HG03469 (cell line): Measurements from ENCODE around the gene ITK.

Experiments
- ATAC-seq: cut with Tn5 transposase; IDR thresholded peaks from one replicate; pipeline ENCODE4 v1.9.1; 2021; ENCODE audit warnings: mild to moderate bottlenecking, moderate library complexity, moderate number of reproducible peaks; ENCODE audit not compliant: unreplicated experiment

The ITK gene

DNA sequence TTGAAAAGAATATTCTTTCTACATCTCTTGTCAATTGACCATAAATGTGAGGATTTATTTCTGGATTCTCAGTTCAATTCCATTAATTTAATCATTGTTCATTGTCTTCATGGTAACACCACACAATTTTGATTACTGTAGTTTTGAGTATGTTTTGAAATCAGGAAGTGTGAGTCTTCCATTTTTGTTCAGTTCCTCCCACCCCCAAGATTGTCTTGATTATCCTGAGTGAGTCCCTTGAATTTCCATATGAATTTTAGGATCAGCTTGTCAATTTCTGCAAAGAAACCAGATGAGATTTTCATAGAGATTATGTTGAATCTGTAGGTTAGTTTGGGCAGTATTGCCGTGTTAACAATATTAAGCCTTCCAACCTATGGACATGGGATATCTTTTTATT, 94.8 kb downstream of the ITK start:
- no peak for ATAC-seq

DNA sequence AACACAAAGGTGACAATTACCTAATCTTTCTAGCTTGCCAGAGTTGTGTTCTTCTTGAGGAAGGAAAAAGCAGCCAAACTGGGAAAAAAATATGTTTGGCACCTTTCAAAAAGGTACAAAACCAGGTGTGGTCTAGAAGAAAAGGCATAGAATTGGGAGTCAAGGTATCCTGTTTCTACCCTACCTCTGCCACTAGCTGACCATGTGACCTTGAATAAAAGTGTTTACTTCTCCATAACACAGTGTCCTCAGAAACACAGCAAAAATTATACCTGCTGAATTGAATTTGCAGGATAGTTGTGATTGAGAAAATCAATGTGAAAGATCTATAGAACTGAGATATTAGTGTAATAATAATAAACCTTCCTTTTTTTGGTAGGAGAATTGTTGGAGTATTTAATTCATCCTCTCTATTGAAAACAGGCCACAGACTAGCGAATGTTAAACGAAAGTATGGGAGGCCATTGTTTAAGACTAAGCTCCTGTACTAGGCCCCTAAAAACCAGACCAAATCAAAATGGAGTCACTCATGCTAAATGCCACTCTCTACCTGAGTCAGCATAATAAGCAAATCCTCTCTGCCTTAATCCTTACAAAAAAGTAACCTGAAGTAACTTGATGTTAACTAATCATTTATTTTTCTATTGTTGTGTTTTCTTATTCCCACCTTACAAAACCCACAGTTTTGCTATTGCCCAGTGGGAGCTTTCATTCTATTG, 97.8 kb downstream of the ITK start:
- ATAC-seq, result no peak

DNA sequence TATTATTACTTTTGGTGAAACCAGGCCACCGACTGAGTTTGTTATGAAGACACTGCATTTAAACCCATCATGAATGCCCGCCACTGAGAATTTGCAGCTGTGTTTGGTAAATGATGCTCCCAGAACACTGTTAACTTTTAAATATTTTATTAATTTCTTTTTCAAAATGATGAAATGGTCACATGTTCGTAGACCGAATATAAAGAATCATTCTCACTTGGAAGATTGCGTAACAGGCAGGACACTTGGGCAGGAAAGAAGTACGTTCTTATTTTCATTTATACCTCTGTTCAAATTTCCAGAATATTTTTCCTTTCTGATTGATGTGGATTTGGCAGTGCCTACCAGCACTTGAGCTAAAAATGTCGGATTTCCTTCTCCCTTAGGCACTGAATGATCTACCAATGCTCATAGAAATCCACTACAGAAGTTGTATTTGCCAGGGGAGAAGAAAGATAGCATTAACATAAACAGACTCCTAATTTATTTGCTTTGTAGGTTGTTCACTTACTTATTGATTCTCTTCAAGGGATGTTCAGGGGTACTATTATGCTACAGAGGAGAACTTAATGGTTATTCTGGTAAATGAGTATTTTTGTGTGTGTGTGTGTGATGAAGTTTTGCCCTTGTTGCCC, 99.1 kb downstream of the ITK start:
- ATAC-seq, result no peak

DNA sequence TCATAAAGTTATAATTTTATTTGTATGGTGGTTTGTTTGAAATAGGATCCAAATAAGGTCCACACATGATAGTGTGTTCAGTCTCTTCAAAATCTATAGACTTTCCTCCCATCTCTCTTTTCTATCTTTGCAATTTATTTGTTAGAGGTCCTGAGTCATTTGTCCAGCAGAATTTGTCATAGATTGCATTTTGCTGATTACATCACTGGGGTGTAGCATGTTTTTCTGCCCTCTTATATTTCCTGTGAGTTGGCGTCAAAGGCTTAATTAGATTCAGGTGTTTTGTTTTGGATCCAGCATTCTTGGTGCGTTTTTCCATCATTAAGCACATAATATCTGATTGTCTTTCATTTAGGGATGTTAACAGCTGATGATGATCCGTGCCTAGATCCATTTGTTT, 100.3 kb downstream of the ITK start:
- ATAC-seq, result no peak

DNA sequence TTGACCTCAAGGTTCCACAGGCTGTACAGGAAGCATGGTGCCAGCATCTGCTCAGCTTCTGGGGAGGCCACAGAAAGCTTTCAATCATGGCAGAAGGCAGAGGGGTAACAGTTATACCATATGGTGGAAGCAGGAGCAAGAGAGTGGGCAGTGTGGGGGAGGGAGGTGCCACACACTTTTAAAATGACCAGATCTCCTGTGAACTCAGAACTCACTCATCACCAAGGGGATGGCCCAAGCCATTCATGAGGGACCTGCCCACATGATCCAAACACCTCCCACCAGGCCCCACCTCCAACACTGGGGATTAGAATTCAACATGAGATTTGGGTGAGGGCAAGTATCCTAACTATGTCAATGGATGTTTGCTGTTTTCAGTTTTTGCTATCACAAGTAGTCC, 101.5 kb downstream of the ITK start:
- no peak for ATAC-seq

DNA sequence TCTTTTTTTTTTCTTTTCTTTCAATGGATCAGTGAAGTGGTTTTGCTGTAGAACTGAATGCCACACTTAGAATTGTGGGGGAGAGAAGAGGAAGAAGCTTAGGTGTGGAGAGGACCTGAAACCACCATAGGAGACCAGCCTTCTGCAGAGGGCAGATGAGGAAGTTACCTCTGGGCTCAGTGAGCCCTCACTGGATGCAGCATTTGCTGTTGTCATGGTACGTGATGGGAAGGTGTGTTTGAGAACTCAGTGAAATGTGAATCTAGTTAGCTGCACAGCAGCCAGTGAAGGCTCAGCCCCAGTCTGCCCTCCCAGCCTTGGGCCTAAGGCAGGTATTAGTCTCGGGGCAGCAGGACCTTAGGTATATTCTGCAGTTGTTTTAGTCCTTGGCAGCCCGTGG, 102.8 kb downstream of the ITK start:
- peak; percentile 98 for ATAC-seq

DNA sequence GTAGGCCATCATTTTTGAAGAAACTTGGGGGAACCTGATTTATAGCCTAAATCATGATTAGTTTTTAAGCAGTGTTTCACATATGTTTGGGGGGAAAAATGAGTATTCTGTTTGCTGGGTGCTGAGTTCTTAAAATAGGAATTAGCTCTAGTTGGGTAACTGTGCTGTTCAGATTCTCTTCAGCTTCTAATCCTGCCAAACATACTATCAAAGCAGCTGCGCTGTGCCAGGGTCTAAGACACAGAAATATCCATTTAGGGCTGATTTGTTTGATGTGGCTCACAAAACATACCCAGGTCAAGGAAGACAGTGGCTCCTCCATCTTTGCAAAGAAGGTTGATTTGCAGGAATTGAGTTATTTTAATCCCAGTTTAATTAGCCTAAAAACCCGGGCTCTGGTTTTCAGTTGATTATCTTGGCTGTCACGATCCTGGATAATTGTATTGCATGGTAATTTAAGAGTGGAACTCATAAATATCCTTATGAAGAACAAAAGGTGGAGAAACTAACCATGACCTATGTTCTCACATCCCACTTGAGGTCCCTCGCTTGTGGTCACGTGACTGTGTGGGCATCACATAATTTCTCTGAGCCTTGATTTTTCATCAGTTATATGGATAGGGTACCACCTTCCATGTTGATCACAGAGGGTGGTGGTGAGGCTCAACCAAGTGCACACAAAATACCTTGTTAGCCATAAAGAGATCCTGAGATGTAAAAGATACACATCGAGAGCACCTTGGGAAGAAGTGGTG, 104.0 kb downstream of the ITK start:
- no peak for ATAC-seq

DNA sequence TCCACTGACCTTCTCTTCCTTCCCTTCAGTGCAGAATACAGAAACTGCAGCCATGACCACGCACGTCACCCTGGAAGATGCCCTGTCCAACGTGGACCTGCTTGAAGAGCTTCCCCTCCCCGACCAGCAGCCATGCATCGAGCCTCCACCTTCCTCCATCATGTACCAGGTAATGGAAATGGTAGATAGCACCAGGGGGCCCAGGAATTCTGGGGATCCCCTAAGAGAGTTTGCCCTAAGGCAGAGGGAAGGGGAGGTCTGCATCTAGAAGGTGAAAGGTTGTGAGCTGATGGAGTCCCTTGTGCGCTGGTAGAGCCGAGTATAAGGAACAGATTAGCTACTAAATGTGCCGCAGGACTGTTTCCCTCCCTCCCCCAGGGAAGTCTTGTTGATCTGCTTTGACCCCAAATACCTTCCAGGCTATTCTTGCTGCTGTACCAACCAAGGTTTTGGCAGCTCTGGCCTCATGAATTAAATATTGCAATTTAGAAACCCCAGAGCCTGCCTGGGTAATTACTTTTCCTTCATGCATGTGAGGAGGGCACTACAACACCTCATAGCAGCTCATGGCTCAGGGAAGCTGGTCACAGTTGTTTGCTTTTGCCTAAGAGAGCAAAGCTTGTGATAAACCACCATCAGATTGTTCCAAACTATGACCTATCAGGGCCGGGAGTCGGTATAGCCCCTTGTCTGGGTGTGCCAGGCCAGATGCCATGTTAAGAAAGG, 104.8 kb downstream of the ITK start:
- ATAC-seq, result no peak

DNA sequence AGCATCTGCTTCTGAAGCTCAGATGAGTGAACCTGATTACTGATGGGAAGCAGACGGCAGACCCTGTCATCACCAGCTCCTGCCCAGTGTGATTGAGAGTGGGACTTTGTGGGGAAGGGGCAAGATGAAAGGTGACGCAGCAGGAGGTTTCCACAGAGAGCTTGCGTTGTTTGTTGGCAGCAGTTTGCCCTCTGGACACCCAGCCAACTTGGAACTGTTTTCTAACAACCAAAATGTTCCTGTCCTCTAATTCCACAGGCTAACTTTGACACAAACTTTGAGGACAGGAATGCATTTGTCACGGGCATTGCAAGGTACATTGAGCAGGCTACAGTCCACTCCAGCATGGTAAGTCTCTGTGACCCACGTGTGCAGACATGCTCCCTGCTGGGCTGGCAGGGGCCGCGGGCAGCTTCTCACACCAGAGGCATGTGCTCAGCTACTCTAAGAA, 106.1 kb downstream of the ITK start:
- no peak for ATAC-seq

DNA sequence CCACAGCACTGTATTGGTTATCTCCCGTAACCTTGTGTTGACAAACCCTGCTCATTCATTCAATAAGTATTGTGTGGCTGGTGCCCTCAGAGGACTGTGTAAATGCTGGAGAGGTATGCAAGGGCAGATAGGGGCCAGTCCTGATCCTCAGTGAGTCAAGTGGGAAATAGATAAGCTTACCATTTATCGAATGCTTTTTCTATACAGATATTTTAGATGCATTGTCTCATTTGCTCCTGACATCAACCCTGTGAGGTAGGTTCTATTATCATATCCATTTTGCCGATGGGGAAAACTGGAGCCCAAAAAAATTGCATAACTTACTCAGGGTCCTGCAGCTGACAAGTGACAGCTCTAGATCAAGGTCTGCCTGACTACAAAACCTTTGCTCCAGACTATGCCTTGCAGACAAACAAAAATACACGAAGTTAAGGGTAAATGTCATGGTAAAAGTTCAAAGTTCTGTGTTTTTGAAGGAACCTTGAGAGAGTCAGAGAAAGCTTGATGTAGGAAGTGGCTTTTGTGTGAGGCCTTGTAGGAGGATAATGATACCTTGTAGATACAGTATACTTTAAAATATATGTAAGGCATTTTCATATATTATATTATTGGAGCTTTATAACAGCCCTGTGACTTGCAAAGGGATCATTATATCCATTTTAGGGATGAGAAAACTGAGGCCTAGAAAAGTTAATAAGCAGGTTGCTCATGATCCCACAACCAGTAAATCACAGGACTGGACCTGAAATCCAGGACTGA, 107.9 kb downstream of the ITK start:
- no peak for ATAC-seq

DNA sequence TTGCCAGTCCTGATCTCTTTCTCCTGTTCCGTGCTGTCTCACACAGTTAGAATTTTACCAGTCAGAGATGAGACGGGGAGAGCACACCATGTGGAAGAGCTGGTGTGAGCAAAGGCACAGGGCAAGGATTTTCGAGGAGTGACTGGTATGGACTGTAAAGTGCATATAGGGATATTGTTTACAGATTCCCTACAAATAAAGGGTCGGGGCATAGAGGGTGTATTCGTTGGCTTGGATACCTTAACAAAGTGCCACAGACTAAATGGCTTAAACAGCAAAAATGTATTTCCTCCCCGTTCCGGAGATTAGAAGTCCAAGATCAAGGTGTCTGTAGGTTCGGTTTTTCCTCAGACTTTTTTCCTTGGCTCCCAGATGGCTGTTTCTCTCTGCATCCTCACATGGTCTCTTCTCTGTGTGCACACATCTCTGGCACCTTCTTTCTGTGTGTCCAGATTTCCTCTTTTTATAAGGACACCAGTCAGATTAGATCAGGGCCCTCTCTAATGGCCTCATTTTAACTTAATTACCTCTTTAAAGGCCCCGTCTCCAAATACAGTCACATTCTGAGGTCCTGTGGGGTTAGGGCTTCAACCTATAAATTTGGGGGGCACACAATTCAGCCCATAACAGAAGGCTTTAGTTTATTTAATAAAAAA, 108.7 kb downstream of the ITK start:
- ATAC-seq, result no peak

DNA sequence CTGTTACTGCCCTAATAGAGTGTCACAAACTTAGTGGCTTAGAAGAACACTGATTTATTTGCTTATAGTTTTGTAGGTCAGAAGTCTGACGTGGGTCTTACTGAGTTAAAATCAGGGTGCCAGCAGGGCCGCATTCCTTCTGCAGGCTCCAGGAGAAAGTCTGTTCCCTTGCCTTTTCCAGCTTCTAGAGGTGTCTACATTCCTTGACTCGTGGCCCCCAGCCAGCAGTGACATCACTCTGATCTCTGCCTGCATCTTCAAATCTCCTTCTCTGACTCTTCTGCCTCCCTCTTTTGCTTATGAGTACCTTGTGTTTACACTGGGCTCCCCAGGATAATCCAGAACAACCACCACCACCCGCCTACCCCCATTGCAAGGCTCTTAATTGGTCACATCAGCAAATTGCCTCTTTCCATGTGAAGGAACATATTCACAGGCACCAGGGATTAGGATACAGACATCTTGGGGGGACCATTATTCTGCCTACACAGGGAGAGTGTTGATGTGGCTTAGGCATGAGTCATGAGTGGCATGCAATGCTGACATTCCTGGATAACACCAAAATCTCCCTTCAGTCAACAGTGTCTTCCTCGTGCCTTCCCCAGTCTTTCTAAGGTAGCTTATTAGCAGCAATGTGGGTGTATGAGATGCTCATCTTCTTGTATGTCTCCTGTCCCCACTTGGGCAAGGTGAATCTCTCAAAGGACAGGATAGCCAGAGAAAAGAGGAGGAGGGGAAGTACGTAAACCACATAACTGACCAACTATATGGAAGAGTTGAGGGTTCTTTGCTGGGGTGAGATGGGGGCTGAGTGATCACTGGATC, 109.7 kb downstream of the ITK start:
- no peak for ATAC-seq

DNA sequence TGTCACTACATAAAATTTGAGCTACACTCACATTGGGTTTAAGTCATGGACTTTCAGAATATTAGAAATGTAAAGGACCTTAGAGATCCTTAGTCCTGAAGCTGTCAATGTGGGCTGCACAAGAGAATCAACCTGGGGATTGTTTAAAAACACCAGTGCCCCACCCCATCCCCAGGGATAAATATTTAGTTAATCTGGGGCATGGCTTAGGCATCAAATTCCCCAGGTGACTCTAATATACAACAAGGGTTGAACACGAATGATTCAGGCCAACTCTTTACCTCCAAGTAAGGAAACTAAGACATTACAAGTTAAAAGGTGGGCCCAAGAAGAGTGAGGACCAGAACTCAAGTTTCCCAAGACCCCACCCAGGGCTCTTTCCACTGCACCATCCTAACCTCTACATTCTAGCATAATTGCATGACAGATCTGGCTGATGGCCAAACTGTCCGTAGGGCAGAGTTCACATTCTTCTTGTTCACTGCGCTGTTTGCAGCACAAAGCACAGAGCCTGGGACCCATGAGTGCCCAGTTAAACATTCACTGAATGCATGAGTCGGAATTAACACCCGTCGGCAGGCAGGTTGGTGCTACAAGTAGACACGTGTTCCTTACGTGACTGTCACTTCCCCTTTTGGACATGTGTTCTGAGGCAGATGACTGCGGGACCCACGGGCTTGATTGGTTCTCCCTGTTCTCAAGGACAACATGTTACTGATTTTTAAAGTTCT, 110.5 kb downstream of the ITK start:
- ATAC-seq, result peak; percentile 79

DNA sequence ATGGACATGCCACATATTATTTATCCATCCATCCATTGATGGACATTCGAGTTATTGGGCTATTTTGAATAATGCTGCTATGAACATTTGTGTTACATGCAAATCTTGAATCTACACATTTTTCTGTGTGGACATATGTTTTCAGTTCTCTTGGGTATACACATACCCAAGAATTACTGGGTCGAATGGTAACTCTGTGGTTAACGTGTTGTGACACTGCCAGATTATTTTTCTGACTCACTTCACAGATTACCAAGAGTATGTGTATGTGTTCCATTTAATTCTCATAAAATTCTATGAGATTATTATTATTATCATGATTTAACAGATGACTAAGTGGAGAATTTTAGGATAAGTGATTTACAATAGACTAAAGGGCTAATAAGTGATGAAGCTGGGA, 112.0 kb downstream of the ITK start:
- no peak for ATAC-seq

DNA sequence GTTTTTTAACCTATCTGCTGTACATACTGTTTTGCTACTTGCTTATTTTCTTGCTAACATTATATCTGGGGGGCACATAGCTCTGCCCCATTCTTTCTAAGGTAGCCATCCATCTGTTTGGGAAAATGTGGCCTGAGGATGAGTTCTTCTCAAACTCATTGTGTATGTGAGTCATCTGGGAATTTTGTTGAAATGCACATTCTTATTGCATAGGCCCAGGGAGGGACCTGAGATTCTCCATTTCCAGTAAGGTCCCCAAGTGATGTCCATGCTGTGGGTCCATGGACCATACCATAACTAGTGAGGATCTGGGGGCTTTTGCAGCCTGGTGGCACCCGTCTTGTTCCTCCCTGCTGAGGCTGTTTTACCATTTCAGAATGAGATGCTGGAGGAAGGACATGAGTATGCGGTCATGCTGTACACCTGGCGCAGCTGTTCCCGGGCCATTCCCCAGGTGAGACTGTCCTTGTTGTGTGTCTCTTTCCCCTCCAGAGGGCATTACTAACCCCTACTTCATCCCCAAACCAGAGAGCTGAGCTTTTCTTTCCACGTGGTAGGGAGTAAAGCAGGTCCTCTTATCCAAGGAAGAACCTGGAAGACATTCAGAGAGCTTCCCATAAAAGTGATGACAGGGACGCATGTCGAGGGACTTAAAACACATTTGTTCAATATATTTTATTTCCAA, 113.9 kb downstream of the ITK start:
- ATAC-seq, result no peak

DNA sequence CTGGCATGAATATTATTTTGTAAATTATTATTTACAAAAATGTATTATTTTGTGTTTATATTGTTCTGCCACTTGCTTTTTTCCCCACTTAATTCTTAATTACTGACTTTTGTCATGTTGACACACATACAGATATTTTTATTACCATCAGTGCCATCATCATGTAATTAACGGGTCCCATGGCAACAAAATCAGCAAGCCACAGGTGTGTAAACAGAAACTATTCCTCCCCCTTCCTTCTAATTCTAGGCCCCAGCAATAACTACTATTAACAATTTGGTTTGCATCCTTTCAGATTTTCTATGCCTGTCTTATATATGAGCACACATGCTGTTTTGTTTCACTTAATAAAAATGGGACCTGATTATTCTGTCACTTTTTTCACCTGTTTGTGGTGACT, 114.6 kb downstream of the ITK start:
- ATAC-seq, result no peak

DNA sequence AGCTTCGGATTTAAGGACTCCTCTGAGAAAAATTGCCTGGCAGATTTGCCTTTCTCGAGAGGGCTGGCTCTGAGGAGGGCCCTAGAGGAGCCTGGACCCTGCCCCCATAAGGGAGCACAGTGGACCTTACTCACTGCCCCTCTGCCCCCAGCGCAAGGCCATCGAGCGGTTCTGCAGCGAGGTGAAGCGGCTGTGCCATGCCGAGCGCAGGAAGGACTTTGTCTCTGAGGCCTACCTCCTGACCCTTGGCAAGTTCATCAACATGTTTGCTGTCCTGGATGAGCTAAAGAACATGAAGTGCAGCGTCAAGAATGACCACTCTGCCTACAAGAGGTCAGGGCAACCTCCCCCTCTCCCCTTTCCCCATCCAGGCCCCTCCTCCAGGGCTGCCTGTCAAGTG, 119.9 kb downstream of the ITK start:
- no peak for ATAC-seq

DNA sequence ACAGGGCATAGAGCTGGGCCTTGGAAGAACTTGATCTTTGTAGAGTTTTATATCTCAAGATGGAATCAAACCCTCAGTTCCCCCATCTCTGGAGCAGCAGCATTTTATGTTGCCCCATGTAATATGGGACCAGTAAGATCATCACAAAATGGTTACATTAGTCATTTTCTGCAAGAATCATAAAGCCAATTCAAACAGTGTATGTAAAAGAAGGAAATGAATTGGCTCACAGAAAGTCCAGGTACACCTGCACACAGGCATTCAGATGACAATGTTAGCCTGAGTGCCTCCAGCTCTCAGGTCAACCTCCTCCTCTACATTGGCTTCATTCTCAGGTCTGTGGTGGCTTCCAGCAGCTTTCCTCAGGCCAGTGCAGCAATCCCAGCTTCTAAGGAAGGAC, 120.4 kb downstream of the ITK start:
- ATAC-seq, result no peak
